Omental fat pad (tissue), 4 donors: ENCODE results near the gene FRMPD2. TPM values are rescaled to one million over a fixed set of nuclear protein-coding genes. Genes with fewer than 3 reads are reported as not detected.

Experiments
- ATAC-seq: fragments of 150-250 bp; one replicate; pipeline ENCODE4 v1.9.1; 2016; ENCODE audit warnings: mild to moderate bottlenecking, moderate library complexity; ENCODE audit not compliant: low FRiP score
- DNase-seq: peaks from one replicate; pipeline ENCODE4 v3.0.0-alpha.2; 2019; ENCODE audit warnings: low spot score
- total RNA-seq, 4 donors: library from RNA; depleted of rRNA; stranded (reverse); fragments of >200 nt; gene quantifications; one replicate each; pipeline ENCODE4 v1.1.0, GENCODE V29; 2016
- TF ChIP-seq, protein P1 (sequence below), 3 donors: fragments of 450-650 bp; IDR thresholded peaks; one replicate each; pipeline ENCODE4 v1.5.1; 2016 to 2017; ENCODE audit warnings: antibody characterized with exemption in 3 of 3, mild to moderate bottlenecking in 3 of 3, moderate library complexity in 2 of 3

The FRMPD2 gene
- total RNA-seq, 4 donors from 2014 or later = not detected

DNA sequence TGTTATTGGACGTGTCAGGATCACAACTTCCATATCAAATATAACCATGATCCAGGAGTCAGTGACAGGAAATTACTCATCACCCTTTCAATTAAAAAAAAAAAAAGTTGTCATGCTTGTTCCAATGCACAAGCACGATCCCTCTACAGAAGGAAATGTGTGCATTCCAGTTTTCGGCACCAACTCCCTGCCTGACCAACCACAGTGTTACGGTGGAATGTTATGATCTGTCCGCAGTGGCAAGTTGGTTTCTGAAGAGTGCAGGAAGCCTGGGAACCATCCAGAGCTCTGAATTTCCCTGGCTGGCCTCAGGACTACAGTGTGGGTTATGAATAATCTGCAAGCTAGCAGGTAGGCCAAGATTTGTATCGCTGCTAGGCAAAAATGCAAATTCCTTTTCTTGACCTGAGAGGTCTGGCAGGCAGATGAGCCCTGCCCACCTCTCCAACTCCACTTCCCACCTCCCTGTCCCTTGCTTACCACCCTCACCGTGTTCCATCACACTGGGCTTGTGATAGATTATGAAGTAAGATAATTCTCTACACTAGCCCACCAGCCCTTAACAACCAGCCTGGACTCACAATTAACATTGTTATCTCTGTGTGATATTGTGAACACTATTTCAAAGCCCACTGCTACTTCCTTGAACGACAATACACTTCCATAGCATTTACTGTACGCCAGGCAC, 20.4 kb downstream of the FRMPD2 start:
- no peak for ATAC-seq
- no peak for DNase-seq
- TF ChIP-seq, protein P1, sequence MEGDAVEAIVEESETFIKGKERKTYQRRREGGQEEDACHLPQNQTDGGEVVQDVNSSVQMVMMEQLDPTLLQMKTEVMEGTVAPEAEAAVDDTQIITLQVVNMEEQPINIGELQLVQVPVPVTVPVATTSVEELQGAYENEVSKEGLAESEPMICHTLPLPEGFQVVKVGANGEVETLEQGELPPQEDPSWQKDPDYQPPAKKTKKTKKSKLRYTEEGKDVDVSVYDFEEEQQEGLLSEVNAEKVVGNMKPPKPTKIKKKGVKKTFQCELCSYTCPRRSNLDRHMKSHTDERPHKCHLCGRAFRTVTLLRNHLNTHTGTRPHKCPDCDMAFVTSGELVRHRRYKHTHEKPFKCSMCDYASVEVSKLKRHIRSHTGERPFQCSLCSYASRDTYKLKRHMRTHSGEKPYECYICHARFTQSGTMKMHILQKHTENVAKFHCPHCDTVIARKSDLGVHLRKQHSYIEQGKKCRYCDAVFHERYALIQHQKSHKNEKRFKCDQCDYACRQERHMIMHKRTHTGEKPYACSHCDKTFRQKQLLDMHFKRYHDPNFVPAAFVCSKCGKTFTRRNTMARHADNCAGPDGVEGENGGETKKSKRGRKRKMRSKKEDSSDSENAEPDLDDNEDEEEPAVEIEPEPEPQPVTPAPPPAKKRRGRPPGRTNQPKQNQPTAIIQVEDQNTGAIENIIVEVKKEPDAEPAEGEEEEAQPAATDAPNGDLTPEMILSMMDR (IDR thresholded peaks at IDR 0.05) = no peak

DNA sequence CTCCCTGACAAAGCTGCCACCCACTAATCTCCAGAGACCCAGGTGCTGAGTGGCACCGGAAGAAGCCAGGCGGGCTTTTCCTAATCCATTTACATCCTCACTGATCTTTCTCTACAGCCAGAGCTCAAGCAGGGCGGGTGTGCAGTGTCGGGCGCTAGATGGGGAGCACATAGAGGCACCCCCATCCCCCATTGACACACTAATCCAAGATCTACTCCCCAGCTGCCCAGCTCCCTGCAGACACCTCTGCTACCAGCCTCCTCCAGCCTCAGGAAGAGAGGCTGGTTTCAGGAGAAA, 22.2 kb downstream of the FRMPD2 start:
- no peak for DNase-seq
- TF ChIP-seq, protein P1 (IDR thresholded peaks at IDR 0.05) = no peak
- ATAC-seq = no peak

GRCh38 chr10:48251525-48252353, 22.8 kb downstream of the FRMPD2 start:
- ATAC-seq (no peak), DNase-seq (no peak)
- TF ChIP-seq, protein P1 (IDR thresholded peaks at IDR 0.05) = no peak

GRCh38 chr10:48251152-48251524, 23.4 kb downstream of the FRMPD2 start:
- TF ChIP-seq, protein P1 (IDR thresholded peaks at IDR 0.05) = no peak
- DNase-seq (no peak), ATAC-seq (no peak)

DNA sequence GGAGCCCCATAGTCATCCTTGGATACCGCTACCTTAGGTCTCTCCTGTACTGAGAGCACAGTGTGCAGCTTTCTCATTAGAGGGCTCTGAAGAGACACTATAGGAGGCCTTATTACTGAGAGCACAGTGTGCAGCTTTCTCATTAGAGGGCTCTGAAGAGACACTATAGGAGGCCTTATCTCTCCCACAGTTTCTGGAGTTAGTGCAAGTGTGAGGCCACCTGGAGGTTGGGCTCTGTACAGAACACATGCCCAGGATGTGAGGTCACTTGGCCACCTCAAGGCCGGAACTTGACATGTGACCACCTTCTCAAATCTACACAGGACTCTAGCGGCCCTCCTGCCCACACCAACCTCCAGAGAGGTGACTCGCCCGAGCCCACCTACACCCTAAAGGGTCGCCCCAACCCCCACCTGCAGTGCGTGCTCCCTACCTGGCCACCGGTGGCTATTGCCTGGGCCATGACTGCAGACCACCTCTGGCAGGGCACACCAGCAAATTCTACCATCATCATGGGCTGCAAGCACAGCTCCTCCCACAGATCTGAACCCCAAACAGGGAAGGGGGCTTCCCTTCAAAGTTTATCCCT, 24.6 kb downstream of the FRMPD2 start:
- TF ChIP-seq, protein P1 (IDR thresholded peaks at IDR 0.05) = no peak
- DNase-seq = no peak
- no peak for ATAC-seq

DNA sequence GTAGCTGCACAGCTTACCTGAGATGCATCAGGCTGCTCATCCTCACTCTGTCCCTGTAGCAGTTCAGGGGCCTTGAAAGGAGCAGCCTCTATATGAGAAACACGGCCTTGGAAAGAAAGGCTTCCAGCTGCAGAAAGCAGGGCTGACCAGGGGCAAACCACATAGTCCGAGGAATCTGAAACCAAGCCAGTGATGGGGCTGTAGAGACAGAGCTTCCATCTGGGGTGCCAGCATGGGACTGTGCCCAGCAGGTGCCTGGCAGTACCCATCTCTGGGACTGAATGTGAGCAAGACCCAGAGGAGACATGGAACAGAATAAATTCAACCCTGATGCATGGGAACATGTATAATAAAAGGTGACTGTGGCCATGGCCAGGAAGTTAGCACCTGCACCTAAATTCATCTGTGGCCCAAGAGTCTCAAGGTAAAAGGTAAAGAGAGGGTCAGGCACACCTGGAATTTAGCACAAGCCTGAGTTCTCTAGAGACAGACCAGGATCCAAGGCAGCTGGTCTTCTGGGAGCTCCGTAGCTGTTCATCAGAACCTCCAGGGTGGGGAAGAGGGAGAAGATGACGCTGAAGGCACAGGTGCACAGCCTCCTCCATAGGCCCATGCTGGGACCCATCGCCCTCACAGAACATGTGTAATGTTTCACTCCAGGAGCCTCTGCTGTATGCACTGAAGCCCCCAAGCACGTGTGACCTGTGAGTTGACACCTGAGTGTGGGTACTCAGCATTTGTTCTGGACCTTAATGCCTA, 25.3 kb downstream of the FRMPD2 start:
- TF ChIP-seq, protein P1 (IDR thresholded peaks at IDR 0.05) = no peak
- no peak for ATAC-seq
- DNase-seq = no peak
